Posterior cingulate gyrus (tissue), 11 donors: ENCODE results near the gene ADM2.
"Not testable (repeated sequence)": the region's sequence is repeated elsewhere in the genome, so short reads cannot be mapped to it uniquely, and the experiment has no call there.

Experiments used
- DNase-seq, 10 donors: peaks; one replicate each; pipeline versions ENCODE4 v3.0.0 to v3.0.0-alpha.2; 2020 to 2021; ENCODE audit warnings: mixed read lengths in 3 of 10
- intact Hi-C: fragments of 100-400 bp; cut with DNase I; formaldehyde crosslinking; loops from one replicate; pipeline ENCODE4 v1.15.1; 2023

ADM2 gene, protein sequence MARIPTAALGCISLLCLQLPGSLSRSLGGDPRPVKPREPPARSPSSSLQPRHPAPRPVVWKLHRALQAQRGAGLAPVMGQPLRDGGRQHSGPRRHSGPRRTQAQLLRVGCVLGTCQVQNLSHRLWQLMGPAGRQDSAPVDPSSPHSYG

DNA sequence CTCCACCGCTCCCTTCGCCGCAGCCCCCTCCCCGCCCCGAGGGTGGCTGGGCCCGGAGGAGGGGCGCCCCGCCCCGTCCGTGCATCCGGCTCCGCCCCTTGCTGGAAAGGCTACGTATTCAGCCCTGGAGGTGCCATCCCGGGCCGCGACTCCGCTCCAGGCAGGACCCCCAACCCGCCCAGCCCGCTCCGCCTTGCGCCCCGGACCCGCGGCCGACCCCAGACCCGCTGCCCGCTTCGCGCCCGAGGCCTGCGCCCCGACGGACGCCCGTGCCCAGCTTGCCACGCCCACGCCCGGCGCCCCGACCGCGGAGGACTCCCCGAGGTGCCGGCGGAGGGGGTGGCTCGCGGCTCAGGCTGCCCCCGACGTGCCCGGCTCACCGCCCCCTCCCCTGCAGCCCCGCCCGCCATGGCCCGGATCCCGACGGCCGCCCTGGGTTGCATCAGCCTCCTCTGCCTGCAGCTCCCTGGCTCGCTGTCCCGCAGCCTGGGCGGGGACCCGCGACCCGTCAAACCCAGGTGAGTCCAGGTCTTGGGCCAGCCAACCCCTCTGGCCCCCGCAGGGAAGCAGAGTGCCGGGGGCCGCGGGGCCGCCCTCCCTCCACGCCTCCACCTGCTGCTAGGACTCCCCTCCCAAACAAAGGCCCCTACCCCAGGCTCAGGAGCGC, at the start of gene ADM2:
Gene ADM2 (plus strand): TSS at position 104 of the 667 bp plus-strand sequence. CDS start 305 bp downstream, at position 409.
- intact Hi-C loops: no loop called here
- no peak for DNase-seq

DNA sequence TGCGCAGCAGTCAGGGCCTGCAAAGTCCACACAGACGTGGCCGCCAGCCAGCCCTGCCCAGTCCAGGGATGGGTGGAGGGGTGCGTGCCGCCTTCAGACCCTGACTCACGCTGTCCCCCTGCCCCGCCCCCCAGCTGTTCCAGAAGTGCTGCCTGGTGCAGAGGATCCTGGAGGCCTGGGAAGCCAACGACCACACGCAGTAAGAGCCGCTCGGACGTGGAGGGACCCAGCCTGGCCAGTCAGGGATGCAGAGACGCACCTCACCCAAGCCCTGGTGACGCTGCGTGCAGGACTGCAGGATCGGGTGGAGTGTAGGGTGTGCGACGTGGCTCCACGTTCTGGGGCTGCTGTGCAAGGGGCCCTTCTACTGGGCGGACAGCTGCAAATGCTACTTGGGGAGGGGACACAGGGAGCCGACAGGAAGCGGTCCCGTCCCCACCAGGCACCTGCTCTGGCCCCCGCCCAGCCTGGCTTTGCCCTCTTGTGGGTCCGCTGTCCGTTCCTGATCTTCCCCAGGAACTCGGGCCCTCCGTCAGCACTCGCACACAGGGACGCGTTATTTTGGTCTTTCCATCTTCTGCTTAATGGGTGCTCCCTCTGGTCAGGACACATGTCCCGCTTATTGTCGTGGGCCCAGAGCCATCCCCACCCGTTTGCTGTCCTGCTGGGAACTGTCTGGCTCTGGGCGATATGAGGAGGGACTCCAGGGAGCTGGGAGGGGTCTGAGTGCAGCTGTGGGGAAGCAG, 49.0 kb upstream of the ADM2 start:
- peak in 3 of 10 donors; percentile 59 to 70 (median 63) for DNase-seq
- intact Hi-C loops: no loop called here

DNA sequence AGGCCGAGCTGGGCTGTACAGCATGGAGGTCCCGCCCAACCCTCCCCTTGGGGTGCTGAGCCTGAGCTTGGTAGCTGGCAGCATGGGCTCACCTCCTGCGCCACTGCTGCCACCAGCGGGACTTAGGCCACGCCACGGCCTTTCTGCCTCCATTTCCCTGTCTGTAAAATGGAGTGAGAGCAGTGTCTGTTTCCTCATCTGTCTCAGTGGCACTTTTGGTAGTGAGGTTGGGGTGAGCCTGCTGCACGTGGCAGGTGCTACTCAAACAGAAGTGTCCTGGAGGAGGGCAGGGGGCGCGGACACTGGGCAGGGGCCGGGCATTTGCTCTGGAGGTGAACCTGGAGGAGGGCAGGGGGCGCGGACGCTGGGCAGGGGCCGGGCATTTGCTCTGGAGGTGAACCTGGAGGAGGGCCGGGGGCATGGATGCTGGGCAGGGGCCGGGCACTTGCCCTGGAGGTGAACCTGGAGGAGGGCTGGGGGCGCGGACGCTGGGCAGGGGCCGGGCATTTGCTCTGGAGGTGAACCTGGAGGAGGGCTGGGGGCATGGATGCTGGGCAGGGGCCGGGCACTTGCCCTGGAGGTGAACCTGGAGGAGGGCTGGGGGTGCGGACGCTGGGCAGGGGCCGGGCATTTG, 48.3 kb upstream of the ADM2 start:
- peak in 2 of 10 donors; percentile 56 to 61 for DNase-seq
- intact Hi-C loops: not testable (repeated sequence)

DNA sequence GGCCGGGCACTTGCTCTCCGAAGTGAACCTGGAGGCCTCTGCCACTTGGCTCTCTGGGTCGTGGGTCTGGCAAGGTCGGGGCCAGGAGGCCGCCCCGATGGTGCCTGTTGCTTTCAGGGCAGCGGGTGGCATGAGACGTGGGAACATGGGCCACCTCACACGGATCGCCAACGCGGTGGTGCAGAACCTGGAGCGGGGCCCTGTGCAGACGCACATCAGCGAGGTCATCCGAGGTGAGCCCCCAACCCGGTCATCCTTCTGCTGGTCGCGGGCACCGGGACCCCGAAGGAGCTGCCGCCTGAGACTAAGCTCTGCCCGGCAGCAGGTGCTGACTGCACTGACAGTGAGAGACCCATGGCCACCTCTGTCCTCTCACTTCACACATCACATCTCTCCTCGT, 46.5 kb upstream of the ADM2 start:
- intact Hi-C loops: no loop called here
- peak in 2 of 10 donors; percentile 75 for DNase-seq

DNA sequence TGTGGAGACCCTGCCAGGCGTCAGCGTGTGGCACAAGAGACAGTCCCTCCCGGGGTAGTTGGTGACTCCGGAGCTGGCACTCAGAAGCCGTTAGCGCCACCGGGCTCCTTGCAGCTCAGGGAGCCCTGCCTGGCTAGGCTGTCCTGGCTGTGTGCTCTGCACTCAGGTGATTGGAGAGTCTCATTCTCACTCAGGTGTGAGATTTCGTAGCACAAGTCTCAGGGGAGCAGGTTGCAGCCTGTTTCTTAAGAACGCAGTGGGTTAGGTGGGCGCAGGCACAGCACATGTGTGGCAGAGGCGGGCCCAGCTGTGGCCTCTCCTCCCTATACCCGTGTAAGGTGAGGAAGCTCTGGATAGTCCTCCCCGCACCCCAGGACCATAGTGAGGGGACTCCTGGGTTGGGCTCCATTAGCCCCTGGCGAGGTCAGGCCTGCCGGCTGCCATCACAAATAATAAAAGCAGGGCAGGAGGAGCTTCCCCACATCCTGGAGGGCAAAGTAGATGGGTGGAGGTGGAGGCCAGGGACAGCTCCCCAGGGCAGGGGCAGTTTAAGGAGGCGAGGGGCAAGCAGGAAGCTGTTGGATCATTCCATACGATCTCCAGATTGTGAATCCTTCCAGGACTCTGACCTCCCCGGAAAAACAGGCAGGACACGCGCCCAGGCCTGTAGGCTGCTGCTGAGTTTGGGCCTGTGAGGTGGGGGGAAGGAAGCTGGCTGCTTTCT, 45.9 kb upstream of the ADM2 start:
- peak in 2 of 10 donors; percentile 55 to 60 for DNase-seq
- intact Hi-C loops: no loop called here

DNA sequence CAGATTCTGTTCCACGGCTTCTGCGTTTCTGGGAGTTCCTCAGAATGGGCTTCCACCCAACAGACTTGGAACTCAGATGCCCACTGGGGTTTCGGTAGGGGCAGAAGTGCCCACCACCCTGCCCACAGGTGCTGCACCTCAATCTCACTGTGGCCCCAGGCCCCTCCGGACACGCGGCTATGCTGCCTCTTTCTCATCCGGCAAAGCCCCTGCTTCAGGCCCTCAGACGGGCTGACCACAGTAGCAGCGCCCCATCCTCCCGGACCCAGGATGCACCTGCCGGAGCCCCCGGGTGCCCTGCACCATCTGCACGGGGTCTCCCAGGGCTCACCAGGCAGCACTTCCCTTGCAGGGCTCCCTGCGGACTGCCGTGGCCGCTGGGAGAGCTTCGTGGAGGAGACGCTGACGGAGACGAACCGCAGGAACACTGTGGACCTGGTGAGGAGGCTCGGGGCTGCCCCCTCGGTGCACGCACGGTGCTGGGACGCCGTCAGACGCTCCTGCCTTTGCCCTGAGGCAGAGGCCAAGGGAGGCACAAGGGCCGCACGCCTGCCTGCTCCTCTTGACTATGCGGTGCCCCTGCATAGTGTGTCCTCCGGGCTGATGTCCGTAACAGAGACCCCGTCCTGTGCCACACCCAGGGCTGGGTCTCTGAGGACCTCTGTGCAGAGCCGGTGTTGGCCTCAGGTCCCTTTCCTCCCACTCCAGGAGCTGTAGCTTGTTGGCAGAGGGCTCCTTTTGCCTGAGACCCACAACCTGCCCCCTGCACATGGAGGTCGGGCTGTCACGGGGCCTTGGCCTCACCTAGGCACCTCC, 45.1 kb upstream of the ADM2 start:
- intact Hi-C loops: no loop called here

DNA sequence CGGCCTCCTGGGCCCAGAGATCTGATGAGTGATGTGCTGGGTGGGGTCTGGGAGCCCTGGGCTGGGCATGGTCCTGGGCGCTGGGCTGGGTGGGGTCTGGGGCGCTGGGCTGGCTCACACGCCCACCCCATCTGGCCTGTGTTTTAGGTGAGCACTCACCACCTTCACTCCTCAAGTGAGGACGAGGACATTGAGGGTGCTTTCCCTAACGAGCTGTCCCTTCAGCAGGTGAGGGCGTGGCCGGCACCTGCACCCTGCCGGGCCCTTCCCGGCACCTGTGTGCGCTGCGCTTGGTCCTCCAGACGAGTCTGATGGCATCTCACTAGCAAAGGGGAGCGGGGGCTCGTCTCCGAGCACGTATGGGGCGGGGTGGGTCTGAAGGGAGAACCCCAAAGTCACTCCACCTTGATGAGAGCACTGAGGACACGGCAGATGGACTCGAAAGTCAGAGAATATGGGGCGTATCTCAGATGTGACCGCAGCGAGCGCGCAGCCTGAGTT, 44.5 kb upstream of the ADM2 start:
- intact Hi-C loops: no loop called here
- peak in 2 of 10 donors; percentile 66 to 75 for DNase-seq

More for the DNA sequence above, 45.1 kb upstream of the ADM2 start:
- DNase-seq: peak in 2 of 10 donors; percentile 72 to 77

DNA sequence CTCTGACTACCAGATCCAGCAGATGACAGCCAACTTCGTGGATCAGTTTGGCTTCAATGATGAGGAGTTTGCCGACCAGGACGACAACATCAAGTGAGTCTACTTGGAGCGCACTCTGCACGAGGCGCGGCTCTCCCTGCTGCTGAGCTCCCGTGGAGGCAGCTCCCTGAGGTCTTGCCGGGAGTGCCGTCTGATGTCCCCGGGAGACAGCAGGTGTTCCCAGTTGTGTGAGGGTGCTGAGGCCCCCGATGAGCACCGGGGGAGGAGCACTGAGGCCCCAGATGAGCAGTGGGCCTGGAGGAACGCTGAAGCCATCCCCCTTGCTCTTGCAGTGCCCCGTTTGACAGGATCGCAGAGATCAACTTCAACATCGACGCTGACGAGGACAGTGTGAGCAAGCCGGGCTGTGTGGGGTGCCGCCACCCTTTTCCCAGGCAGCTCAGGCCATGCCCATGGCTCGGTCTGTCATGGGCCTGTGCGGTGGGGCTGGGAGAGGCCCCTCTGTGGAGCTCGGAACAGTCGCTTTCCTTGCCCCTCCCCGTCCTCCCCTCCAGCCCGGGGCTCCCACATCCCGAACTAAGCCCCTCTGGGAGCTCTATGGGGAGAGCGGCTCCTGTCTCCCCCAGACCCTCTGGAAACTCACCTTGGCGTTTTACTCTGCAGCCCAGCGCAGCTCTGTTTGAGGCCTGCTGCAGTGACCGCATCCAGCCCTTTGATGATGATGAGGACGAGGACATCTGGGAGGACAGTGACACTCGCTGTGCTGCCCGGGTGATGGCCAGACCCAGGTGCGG, 43.6 kb upstream of the ADM2 start:
- peak in 2 of 10 donors; percentile 52 to 66 for DNase-seq
- intact Hi-C loops: no loop called here

DNA sequence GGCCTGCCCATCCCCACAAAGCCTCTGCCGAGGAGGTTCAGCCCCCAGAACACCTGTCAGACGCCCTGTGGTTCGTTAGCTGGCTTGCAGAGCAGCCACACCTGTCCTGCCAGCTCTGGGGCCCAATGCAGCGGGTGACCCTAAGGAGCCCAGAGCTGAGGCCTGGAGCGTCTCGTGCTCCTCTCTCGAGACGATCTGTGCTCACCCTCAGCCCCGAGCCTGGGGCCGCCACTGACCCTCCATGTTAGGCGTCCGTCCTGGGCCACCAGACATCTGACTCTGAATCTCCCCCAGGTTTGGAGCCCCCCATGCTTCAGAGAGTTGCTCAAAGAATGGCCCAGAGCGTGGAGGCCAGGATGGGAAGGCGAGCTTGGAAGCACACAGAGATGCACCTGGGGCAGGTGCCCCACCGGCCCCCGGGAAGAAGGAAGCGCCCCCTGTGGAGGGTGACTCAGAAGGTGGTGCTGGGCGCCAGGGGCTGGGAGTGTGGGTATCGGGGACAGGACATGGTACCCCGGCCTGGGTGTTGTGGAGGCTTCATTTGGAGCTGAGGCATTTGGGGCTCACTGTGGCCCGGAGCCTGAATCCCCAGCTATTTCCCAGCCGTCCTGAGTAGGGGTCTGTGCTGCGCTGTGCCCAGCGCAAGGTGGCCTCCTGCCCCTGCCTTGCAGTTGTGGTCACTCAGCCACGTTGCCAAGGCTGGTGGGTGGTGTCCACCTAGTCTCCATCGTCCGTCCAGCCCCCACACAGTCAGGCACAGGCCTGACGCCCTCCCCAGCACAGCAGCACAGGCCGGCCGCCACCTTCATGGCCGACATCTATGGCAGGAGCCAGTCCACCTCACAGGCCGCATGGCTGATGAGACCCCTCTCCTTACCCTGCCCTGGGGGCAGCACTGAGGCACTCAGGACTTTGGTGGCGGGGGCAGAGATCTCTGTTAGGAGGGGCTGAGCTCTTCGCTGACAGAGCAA, 42.8 kb upstream of the ADM2 start:
- intact Hi-C loops: no loop called here
- peak in 2 of 10 donors; percentile 59 to 81 for DNase-seq

DNA sequence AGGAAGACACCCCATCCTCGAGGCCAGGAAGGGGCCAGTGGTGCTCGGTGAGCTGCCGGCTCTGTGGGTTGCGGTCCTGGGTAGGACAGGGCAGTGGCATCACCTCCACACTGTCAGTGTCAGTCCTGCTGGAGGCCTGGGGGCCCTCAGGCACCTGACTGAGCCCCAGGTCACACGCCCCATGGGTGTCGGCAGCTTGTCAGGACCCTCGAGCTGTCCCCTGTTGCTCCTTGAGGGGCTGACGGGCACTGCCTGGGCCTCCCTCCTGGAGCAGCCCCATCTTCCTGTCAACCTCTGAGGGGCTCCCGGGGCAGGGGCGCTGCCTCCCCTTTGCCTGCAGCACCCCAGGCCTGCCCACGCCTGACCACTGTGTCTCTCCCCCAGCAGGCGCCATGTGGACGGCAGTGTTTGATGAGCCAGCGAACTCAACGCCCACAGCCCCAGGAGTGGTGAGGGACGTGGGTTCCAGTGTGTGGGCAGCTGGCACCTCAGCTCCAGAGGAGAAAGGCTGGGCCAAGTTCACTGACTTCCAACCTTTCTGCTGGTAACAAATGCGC, 42.0 kb upstream of the ADM2 start:
- DNase-seq: peak in 1 of 10 donors; percentile 75
- intact Hi-C loops: no loop called here

DNA sequence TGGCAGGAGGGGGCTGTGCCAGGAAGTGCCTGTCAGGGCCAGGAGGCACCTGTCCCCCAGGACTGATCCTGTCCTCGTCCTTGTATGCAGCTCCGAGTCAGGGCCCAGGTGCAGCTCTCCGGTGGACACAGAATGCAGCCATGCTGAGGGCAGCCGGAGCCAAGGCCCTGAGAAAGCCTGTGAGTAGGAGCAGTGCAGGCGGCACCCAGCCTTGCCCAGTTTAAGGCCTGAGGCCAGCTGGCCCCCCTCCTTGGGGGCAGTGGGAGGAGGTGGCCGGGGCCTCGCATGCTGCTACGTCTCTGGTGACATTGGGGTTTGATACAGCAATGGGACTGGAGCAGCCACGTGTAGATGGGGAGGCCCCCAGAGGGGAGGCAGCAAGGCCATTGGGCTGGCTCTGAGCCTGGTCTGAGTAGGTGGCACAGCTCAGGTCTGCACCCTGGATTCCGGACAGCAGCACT, 41.4 kb upstream of the ADM2 start:
- DNase-seq: no peak
- intact Hi-C loops: no loop called here

DNA sequence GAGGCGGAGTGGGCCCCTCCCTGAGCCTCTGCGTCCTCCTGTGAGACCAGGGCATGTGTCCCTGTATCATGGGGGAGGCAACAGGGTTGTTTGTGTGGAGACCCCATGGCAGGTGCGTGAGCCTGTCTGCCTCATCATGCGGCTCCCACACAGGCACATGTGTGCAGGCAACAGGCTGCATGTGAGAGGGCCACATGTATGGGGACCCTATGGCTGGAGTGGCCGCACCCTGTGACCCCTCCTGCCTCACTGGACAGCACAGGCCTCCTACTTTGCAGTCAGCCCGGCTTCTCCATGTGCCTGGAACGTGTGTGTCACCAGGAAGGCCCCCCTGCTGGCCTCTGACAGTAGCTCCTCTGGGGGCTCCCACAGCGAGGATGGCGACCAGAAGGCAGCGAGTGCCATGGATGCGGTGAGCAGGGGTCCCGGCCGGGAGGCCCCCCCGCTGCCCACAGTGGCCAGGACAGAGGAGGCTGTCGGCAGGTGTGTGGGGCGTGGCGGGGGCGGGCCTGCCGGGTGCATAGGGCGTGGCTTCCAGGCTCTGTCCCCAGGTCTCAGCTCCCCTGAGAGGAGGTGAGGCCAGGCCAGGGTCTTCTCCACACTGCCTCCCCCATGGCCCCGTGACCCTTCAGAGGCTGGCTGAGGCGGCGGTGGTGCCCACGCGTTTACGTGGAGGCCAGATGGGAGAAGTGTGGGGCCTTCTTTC, 40.6 kb upstream of the ADM2 start:
- intact Hi-C loops: no loop called here
- DNase-seq: peak in 2 of 10 donors; percentile 6 to 82

DNA sequence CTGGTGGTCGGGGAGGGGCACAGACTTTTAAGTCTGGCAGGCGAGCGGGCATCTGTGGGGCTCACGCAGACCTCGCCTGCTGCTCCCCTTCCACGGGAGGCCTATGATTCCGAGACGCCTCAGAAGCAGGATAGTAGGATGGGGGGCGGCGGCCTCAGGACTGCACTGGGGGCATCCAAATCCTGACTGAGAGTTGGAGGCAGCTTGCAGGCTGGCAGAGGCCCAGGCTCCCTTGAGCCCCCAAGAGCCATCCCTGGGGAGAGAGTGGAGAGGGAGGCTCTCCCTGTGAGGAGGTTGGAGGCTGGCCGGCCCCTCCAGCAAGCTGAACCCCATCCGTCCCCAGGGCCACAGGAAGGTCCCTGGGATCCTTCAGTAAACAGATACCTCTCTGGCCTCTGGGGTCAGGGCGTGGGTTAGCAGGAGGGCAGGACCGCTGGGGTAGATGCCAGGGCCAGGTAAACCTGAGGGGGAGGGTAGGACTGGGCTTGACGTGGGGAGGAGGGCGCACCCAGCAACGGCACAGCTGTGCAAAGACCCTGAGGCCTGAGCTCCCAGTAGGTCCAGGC, 39.8 kb upstream of the ADM2 start:
- intact Hi-C loops: no loop called here
- DNase-seq: peak in 1 of 10 donors; percentile 77

DNA sequence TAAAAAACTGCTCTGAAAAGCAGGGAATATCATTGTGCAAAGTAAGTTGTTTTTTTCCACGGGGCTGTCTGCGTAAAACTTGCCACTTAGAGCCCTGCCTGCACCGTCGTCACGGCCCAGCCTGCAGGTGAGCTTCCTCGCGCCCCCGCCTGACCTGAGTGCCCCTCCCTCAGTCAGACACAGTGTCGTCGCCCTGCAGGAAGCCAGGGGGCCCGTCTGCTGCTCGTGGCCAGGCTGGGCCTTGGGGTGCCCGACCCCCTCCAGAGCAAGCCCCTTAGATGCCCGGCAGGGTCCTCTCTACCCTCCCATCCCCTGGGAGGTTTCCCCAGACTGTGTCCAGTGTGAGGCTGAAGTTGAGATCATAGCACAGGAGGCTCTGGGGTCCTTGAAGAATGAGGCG, 38.1 kb upstream of the ADM2 start:
- intact Hi-C loops: no loop called here
- DNase-seq: peak in 1 of 10 donors; percentile 75

DNA sequence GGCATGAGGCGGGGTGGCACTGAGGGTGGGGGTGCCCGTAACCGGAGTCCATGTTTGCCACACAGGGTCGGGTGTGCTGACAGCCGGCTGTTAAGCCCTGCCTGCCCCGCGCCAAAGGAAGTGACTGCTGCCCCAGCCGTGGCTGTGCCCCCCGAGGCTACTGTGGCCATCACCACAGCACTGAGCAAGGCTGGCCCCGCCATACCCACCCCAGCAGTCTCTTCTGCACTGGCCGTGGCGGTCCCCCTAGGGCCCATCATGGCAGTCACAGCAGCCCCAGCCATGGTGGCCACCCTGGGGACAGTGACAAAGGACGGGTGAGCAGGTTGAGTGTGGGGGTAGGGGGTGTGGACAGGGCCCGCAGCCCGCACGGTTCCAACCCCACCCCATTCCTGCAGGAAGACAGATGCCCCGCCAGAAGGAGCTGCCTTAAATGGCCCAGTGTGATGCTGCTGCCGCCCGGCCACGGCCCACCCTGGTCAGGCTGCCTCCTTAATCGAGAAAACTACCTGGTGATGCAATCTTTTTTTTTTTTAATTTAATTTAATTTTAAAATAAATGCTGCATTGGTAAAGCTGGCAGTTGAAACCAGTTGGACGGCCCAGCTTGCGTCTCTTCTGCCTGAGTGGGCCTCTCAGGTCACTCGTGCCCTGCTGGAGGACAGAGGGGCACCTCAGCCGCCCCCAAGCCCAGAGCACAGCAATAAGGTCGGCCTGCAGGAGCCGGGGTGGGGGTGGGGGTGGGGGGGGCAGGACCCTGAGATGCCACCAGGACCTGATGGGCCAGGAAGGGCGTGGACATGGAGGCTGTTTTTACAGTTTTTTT, 37.3 kb upstream of the ADM2 start:
- DNase-seq: peak in 1 of 10 donors; percentile 86
- intact Hi-C loops: no loop called here
